ENCODE data around the gene IFITM10.

IFITM10 gene

DNA sequence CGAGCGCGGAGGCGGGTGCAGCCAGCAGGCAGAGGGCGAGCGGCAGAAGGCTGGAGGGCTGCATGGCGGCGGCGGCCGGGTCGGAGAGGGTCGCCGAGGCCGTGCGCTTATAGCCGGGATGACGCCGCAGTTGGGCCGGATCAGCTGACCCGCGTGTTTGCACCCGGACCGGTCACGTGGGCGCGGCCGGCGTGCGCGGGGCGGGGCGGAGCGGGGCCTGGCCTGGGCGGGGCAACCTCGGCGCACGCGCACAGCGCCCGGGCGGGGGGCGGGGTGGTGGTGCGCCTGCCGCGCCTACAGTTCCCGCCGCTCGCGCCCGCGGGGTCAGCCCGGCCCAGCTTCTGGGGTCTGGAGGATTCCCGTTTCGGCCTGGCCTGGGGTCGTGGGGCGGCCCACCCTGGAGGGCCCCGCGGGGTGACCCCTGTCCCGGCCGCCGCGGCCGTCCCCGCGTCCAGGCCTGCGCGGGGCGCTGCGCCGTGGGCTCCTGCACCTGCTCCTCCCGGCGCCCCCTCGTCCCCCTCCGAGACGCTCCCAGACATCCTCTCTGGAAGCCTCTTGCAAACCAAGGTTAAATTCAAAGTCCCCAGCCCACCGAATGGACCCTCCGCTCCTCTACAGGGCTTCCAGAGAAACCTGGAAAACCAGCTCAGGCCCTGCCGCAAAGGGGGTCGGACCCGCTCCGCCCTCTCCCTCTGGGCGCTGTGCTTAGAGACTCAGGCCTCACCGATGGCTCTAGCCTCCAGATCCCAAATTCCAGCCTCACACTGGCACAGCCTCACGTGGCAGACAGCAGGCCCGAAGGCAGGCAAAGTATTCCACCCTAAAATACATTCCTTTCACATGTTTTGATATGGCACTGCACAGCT, 13.6 kb upstream of the IFITM10 start, which contains the start of gene CTSD:
TSS of gene CTSD (minus strand) at position 132 of the 866 bp plus-strand sequence. CDS start at position 64, 68 bp downstream.
- peak within 1 kb of the TSS; percentile 87 for H3K27ac Mint-ChIP-seq (ENCODE audit: low read depth)
- H3K4me3 Mint-ChIP-seq, result peak within 1 kb of the TSS; percentile 88
- peaks cover 4% of the 10 kb centered on the region for H3K36me3 Mint-ChIP-seq (ENCODE audit: insufficient read depth)
- peak; percentile 69 to 79 for DNase-seq (ENCODE audit: low spot score in 2 of 2)
- H3K9me3 Mint-ChIP-seq, result no peaks in the 10 kb centered on the region
- ATAC-seq (replicated peaks; ENCODE audit: extremely low read depth, poor library complexity, severe bottlenecking), result peak; percentile 83
- peaks cover 21% of the 10 kb centered on the region for H3K4me1 Mint-ChIP-seq
- H3K27me3 Mint-ChIP-seq, result no peaks in the 10 kb centered on the region

DNA sequence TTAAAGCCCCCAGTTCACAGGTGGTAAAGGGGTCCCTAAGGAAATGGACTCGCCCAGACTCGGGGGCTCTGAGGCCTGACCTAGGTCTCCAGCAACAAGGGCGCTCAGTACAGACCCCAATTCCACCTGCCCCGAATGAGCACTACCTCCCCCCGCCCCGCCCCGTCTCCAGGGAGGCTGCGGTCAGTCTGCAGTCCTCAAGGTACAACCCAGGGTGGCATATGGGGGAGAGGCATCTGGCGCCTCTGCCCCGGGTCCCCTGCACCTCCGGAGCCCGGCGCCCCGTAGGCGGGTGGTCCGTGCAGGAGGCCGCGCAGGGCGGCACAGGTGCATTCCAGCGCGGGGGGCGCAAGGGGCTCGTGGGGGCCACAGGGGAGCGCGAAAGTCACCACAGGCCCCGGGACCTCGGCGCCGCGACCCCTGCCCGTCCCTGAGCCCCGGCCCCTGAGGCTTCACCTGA, 13.0 kb upstream of the IFITM10 start:
- peak overlapping the region; percentile 88 for H3K4me3 Mint-ChIP-seq
- peak; percentile 51 for ATAC-seq (replicated peaks; ENCODE audit: extremely low read depth, poor library complexity, severe bottlenecking)
- H3K9me3 Mint-ChIP-seq, result no peaks in the 10 kb centered on the region
- no peaks in the 10 kb centered on the region for H3K27me3 Mint-ChIP-seq
- H3K27ac Mint-ChIP-seq (ENCODE audit: low read depth), result no peak overlapping the region
- DNase-seq (ENCODE audit: low spot score in 2 of 2), result no peak
- peaks cover 4% of the 10 kb centered on the region for H3K36me3 Mint-ChIP-seq (ENCODE audit: insufficient read depth)
- peaks cover 27% of the 10 kb centered on the region for H3K4me1 Mint-ChIP-seq

- Mint-ChIP-seq H3K4me3 (peak overlapping the region; percentile 88), H3K4me1 (peaks cover 34% of the 10 kb centered on the region), H3K27me3 (no peaks in the 10 kb centered on the region), H3K36me3 (ENCODE audit: insufficient read depth) (peaks cover 4% of the 10 kb centered on the region), H3K9me3 (no peaks in the 10 kb centered on the region), H3K27ac (ENCODE audit: low read depth) (peak overlapping the region; percentile 49)
- no peak for DNase-seq (ENCODE audit: low spot score in 2 of 2)
- no peak for ATAC-seq (replicated peaks; ENCODE audit: extremely low read depth, poor library complexity, severe bottlenecking)
Measured at GRCh38 chr11:1762537-1763302, 12.3 kb upstream of the IFITM10 start.

DNA sequence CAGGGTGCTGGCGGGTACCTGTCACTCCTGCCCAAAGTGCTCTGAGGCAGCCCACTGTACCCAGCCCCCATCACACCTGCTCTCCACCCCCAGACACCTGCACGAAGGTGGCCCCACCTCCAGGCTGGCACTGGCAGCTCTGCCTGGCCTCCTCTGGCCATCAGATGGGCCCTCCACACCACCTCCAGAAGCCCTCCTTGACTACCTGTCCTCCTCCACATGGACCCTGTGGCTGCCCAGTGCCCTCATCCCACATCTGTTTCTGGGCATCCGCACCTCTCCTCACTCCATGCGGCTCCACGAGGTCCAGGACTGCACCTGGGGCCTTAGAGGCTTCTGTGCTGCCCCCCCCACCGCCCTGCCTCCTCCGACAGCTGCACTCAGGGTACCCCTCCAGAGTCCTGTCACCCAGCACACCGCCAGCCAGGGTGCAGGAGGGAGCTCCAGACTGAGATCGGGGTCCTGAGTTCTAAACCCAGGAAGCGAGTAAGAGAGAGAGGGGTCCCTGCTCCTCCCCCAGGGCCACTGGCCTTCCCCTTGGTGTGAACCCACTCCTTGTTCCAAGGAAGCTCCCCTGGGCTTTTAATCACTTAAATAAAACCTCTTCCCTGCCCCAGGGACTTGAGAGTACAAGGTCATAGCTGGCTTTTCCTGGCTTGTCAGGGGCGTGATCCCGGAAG, 11.6 kb upstream of the IFITM10 start:
- H3K27me3 Mint-ChIP-seq, result no peaks in the 10 kb centered on the region

GRCh38 chr11:1761110-1761856, 10.9 kb upstream of the IFITM10 start:
- Mint-ChIP-seq H3K27me3 (no peaks in the 10 kb centered on the region), H3K4me3 (peak overlapping the region; percentile 88)

More for the DNA sequence above, 11.6 kb upstream of the IFITM10 start:
- peaks cover 4% of the 10 kb centered on the region for H3K36me3 Mint-ChIP-seq (ENCODE audit: insufficient read depth)
- peak overlapping the region; percentile 49 for H3K27ac Mint-ChIP-seq (ENCODE audit: low read depth)
- no peak for DNase-seq (ENCODE audit: low spot score in 2 of 2)
- H3K9me3 Mint-ChIP-seq, result no peaks in the 10 kb centered on the region
- H3K4me3 Mint-ChIP-seq, result peak overlapping the region; percentile 88
- no peak for ATAC-seq (replicated peaks; ENCODE audit: extremely low read depth, poor library complexity, severe bottlenecking)
- peaks cover 41% of the 10 kb centered on the region for H3K4me1 Mint-ChIP-seq

DNA sequence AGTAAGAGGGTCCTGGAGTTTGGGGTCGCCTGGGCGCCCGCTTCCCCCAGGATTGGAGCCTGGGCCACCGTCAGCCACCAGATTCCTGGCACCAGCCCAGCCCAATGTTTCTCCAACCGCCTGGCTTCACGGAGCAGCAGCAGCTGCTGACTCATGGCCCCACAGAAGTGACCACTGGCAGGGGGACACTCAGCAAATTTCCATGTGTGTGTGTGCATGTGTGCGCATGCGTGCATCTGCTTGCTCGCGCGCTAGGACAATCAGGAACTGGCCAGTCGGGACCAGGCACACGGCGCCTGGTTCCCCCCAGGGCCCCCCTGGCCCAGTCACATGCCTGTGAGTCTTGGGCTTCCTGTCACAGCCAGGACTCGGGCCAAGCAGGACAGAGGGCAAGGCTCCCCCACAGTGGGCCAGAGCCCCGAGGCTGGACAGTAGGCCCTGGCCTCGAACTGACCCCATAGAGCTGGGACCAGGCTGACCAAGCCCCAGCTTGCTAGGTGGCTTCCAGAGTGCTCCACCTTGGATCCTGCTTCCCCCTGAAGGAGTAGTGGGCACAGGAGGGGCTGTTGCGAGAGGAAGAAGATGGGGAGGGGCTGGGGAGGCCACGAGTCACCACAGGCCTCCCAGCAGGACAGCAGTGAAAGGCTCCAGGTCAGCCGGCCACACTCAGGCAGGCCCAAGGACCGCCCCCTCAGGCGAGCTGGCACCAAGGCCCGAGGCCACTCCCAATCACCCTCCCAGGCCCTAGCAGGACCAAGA, 10.1 kb upstream of the IFITM10 start:
- no peaks in the 10 kb centered on the region for H3K27me3 Mint-ChIP-seq

More at GRCh38 chr11:1761110-1761856, 10.9 kb upstream of the IFITM10 start:
- DNase-seq (ENCODE audit: low spot score in 2 of 2) (no peak), ATAC-seq (replicated peaks; ENCODE audit: extremely low read depth, poor library complexity, severe bottlenecking) (no peak)
- Mint-ChIP-seq H3K4me1 (peaks cover 48% of the 10 kb centered on the region), H3K36me3 (ENCODE audit: insufficient read depth) (peaks cover 4% of the 10 kb centered on the region), H3K27ac (ENCODE audit: low read depth) (peak overlapping the region; percentile 49), H3K9me3 (no peaks in the 10 kb centered on the region)

GRCh38 chr11:1759851-1760220, 9.4 kb upstream of the IFITM10 start:
- DNase-seq (ENCODE audit: low spot score in 2 of 2) (no peak), ATAC-seq (replicated peaks; ENCODE audit: extremely low read depth, poor library complexity, severe bottlenecking) (no peak)
- peak overlapping the region; percentile 78 for H3K4me3 Mint-ChIP-seq
- H3K9me3 Mint-ChIP-seq, result no peaks in the 10 kb centered on the region
- no peak overlapping the region for H3K27ac Mint-ChIP-seq (ENCODE audit: low read depth)
- peaks cover 4% of the 10 kb centered on the region for H3K36me3 Mint-ChIP-seq (ENCODE audit: insufficient read depth)
- peaks cover 59% of the 10 kb centered on the region for H3K4me1 Mint-ChIP-seq
- H3K27me3 Mint-ChIP-seq, result no peaks in the 10 kb centered on the region

More for the DNA sequence above, 10.1 kb upstream of the IFITM10 start:
- Mint-ChIP-seq H3K36me3 (ENCODE audit: insufficient read depth) (peaks cover 4% of the 10 kb centered on the region), H3K27ac (ENCODE audit: low read depth) (no peak overlapping the region), H3K4me3 (peak overlapping the region; percentile 78), H3K4me1 (peaks cover 56% of the 10 kb centered on the region), H3K9me3 (no peaks in the 10 kb centered on the region)
- DNase-seq (ENCODE audit: low spot score in 2 of 2), result no peak
- ATAC-seq (replicated peaks; ENCODE audit: extremely low read depth, poor library complexity, severe bottlenecking), result no peak

GRCh38 chr11:1759151-1759850, 8.9 kb upstream of the IFITM10 start:
- Mint-ChIP-seq H3K27me3 (no peaks in the 10 kb centered on the region), H3K4me1 (peaks cover 62% of the 10 kb centered on the region), H3K36me3 (ENCODE audit: insufficient read depth) (peaks cover 3% of the 10 kb centered on the region), H3K27ac (ENCODE audit: low read depth) (peak overlapping the region; percentile 86), H3K9me3 (no peaks in the 10 kb centered on the region), H3K4me3 (peak overlapping the region; percentile 78)
- no peak for DNase-seq (ENCODE audit: low spot score in 2 of 2)
- ATAC-seq (replicated peaks; ENCODE audit: extremely low read depth, poor library complexity, severe bottlenecking), result no peak

GRCh38 chr11:1758611-1759150, 8.3 kb upstream of the IFITM10 start:
- H3K36me3 Mint-ChIP-seq (ENCODE audit: insufficient read depth), result peaks cover 1% of the 10 kb centered on the region
- ATAC-seq (replicated peaks; ENCODE audit: extremely low read depth, poor library complexity, severe bottlenecking) (no peak), DNase-seq (ENCODE audit: low spot score in 2 of 2) (no peak)
- H3K4me1 Mint-ChIP-seq, result peaks cover 60% of the 10 kb centered on the region
- H3K27me3 Mint-ChIP-seq, result no peaks in the 10 kb centered on the region
- H3K9me3 Mint-ChIP-seq, result no peaks in the 10 kb centered on the region
- H3K27ac Mint-ChIP-seq (ENCODE audit: low read depth), result peak overlapping the region; percentile 86
- peak overlapping the region; percentile 78 for H3K4me3 Mint-ChIP-seq

GRCh38 chr11:1757861-1758610, 7.6 kb upstream of the IFITM10 start:
- H3K27me3 Mint-ChIP-seq, result no peaks in the 10 kb centered on the region
- H3K27ac Mint-ChIP-seq (ENCODE audit: low read depth), result peak overlapping the region; percentile 86
- H3K9me3 Mint-ChIP-seq, result no peaks in the 10 kb centered on the region
- peak; percentile 86 for ATAC-seq (replicated peaks; ENCODE audit: extremely low read depth, poor library complexity, severe bottlenecking)
- peak overlapping the region; percentile 78 for H3K4me3 Mint-ChIP-seq
- peaks cover 1% of the 10 kb centered on the region for H3K36me3 Mint-ChIP-seq (ENCODE audit: insufficient read depth)
- H3K4me1 Mint-ChIP-seq, result peaks cover 60% of the 10 kb centered on the region
- DNase-seq (ENCODE audit: low spot score in 2 of 2), result peak in 1 of 2 donors; percentile 53
